GM19035 (cell line): ENCODE data around the gene NCAPH2.
A peak's percentile ranks its signal among the peaks of the same experiment; 100 is the strongest.
"Not testable (repeated sequence)": the region's sequence is repeated elsewhere in the genome, so short reads cannot be mapped to it uniquely, and the experiment has no call there.

Experiments
- ATAC-seq: cut with Tn5 transposase; IDR thresholded peaks from one replicate; pipeline ENCODE4 v1.9.1; 2021; ENCODE audit not compliant: unreplicated experiment

NCAPH2 gene

GRCh38 chr22:50516891-50517290 lies 8.9 kb downstream of the NCAPH2 start:
- no peak for ATAC-seq

- ATAC-seq: no peak
Observed at GRCh38 chr22:50517495-50518260, 9.7 kb downstream of the NCAPH2 start.

GRCh38 chr22:50518606-50519005 lies 10.6 kb downstream of the NCAPH2 start:
- no peak for ATAC-seq

GRCh38 chr22:50519151-50519550 lies 11.1 kb downstream of the NCAPH2 start:
- ATAC-seq: no peak

- not testable (repeated sequence) for ATAC-seq
Observed at GRCh38 chr22:50520184-50520583, 12.2 kb downstream of the NCAPH2 start.

GRCh38 chr22:50520826-50521453 lies 12.9 kb downstream of the NCAPH2 start:
- ATAC-seq: no peak

GRCh38 chr22:50521710-50522109 lies 13.7 kb downstream of the NCAPH2 start:
- no peak for ATAC-seq

- no peak for ATAC-seq
Observed at GRCh38 chr22:50522208-50522805, 14.3 kb downstream of the NCAPH2 start.

GRCh38 chr22:50522806-50523438 lies 14.9 kb downstream of the NCAPH2 start:
- ATAC-seq: no peak

GRCh38 chr22:50523458-50523805 lies 15.4 kb downstream of the NCAPH2 start:
- ATAC-seq: no peak

GRCh38 chr22:50523806-50524675 lies 16.0 kb downstream of the NCAPH2 start:
- ATAC-seq: no peak

GRCh38 chr22:50524676-50525103 lies 16.7 kb downstream of the NCAPH2 start:
- ATAC-seq: no peak

- peak; percentile 39 for ATAC-seq
Observed at GRCh38 chr22:50525104-50525857, 17.3 kb downstream of the NCAPH2 start, which contains the start of gene SCO2. Gene SCO2, minus strand, starts transcription at chr22:50525598. Its CDS starts 1,187 bp downstream, at chr22:50524411.

GRCh38 chr22:50525858-50526107 lies 17.8 kb downstream of the NCAPH2 start:
- peak; percentile 22 for ATAC-seq

- ATAC-seq: peak; percentile 27
Observed at GRCh38 chr22:50526108-50526833, 18.2 kb downstream of the NCAPH2 start.

GRCh38 chr22:50526834-50527801 lies 19.1 kb downstream of the NCAPH2 start:
- no peak for ATAC-seq

GRCh38 chr22:50527921-50528681 lies 20.1 kb downstream of the NCAPH2 start:
- no peak for ATAC-seq
